ENCODE results near the gene BLOC1S3. TPM values are rescaled to one million over a fixed set of nuclear protein-coding genes. Genes with fewer than 3 reads are reported as not detected.

BLOC1S3 gene
- polyA plus RNA-seq, 2 of the 4 experiments (the other 2 are of a cell fraction) = 7.5 to 12.2 TPM

GRCh38 chr19:45135176-45135885 is 43.3 kb upstream of the BLOC1S3 start:
- TF ChIP-seq KDM5A (IDR thresholded peaks at IDR 0.05) (no peak), ELK1 (IDR thresholded peaks at IDR 0.05; ENCODE audit: low read depth, low read length) (no peak), USF2 (IDR thresholded peaks at IDR 0.05) (no peak)
- 95% methylated on average over 21 of the region's 21 CpGs for WGBS (ENCODE audit: missing lambda C conversion rate)
- ATAC-seq (no peak), DNase-seq (ENCODE audit: low read depth in 1 of 2, low spot score in 1 of 2) (no peak), FAIRE-seq (no peak)
- Histone ChIP-seq H3K4me1 (peaks cover 7% of the 10 kb centered on the region), H3K27ac (no peak overlapping the region; a peak in 1 of 6 replicates), H3K4me2 (no peak overlapping the region), H3K4me3 (no peak overlapping the region), H3K9me3 (no peaks in the 10 kb centered on the region)
- ChIA-PET CTCF (interaction anchor here (0.7 to 6.0 kb wide), 8 partner anchors 9 to 76 kb away, joined by 3 to 51 read pairs (median 6); partner anchors contain the start of gene PPP1R37), POLR2A (no interaction called here)

- Histone ChIP-seq H3K4me2 (no peak overlapping the region), H3K4me3 (no peak overlapping the region), H3K9me3 (no peaks in the 10 kb centered on the region), H3K4me1 (no peaks in the 10 kb centered on the region), H3K27ac (peak overlapping the region; percentile 29 to 74; a peak in 3 of 6 replicates)
- TF ChIP-seq TFCP2L1 (CRISPR knock-in tag; IDR thresholded peaks at IDR 0.05) = no peak
- 87% methylated on average over 10 of the region's 12 CpGs for WGBS (ENCODE audit: missing lambda C conversion rate)
- ChIA-PET CTCF (interaction anchor here (0.6 to 6.0 kb wide), 11 partner anchors 8 to 535 kb away, joined by 3 to 51 read pairs (median 5); partner anchors contain the start of gene PPP1R37), POLR2A (no interaction called here)
- DNase-seq (ENCODE audit: low read depth in 1 of 2, low spot score in 1 of 2) (no peak), ATAC-seq (no peak), FAIRE-seq (no peak)
These were observed 41.9 kb upstream of the BLOC1S3 start for GRCh38 chr19:45136507-45137178.

GRCh38 chr19:45137179-45137761 is 41.3 kb upstream of the BLOC1S3 start:
- POLR2A ChIA-PET = interaction anchor here (0.7 kb wide), 1 partner anchor 9 kb away, joined by 8 read pairs; no protein-coding TSS in a partner anchor
- H3K27ac ChIP-seq = peak overlapping the region in 1 of 2 experiments; percentile 74; a peak in 1 of 6 replicates
- ATAC-seq = no peak
- no peaks in the 10 kb centered on the region for H3K9me3 ChIP-seq
- no peaks in the 10 kb centered on the region for H3K4me1 ChIP-seq
- DNase-seq (ENCODE audit: low read depth in 1 of 2, low spot score in 1 of 2) = no peak
- CTCF ChIA-PET = interaction anchor here (0.6 to 6.0 kb wide), 6 partner anchors 7 to 536 kb away, joined by 3 to 51 read pairs (median 4); no protein-coding TSS in a partner anchor
- no peak overlapping the region for H3K4me3 ChIP-seq
- no peak for FAIRE-seq
- TF ChIP-seq HMGXB4 (CRISPR knock-in tag; IDR thresholded peaks at IDR 0.05; ENCODE audit: borderline replicate concordance) (no peak), POLR2A (IDR thresholded peaks at IDR 0.05; ENCODE audit: low read length) (no peak), FOSB (CRISPR knock-in tag; IDR thresholded peaks at IDR 0.05) (no peak), BCL3 (IDR thresholded peaks at IDR 0.05) (no peak), SMC3 (IDR thresholded peaks at IDR 0.05) (no peak), NFE2L2 (conservative IDR thresholded peaks at IDR 0.05; ENCODE audit: low read length) (no peak), RFX5 (IDR thresholded peaks at IDR 0.05) (no peak), BHLHE40 (IDR thresholded peaks at IDR 0.05; ENCODE audit: low read depth, low read length) (no peak), ZFP36 (IDR thresholded peaks at IDR 0.05; ENCODE audit: borderline replicate concordance, partially characterized antibody) (no peak), RNF2 (IDR thresholded peaks at IDR 0.05; ENCODE audit: borderline replicate concordance, low read depth) (no peak), JUN (IDR thresholded peaks at IDR 0.05) (no peak), PBX3 (IDR thresholded peaks at IDR 0.05) (no peak), PHF8 (IDR thresholded peaks at IDR 0.05; ENCODE audit: borderline replicate concordance, low read depth) (no peak)
- WGBS (ENCODE audit: missing lambda C conversion rate) = 90% methylated on average over 17 of the region's 17 CpGs
- H3K4me2 ChIP-seq = no peak overlapping the region

Measured in A549 (cell line).